ENCODE data around the gene KCTD16.
A peak's percentile ranks its signal among the peaks of the same experiment; 100 is the strongest.

KCTD16 gene

GRCh38 chr5:144167998-144168397, 2.7 kb upstream of the KCTD16 start:
- Histone ChIP-seq H3K4me3 (ENCODE audit: low read depth in 1 of 2, low read length in 2 of 2) (no peak overlapping the region), H3K36me3 (ENCODE audit: insufficient read depth, low read length) (peaks cover 24% of the 10 kb centered on the region), H3K9me3 (ENCODE audit: low read length) (no peaks in the 10 kb centered on the region), H3K4me1 (ENCODE audit: insufficient read depth, low read length) (peaks cover 20% of the 10 kb centered on the region), H3K27ac (ENCODE audit: low read depth, low read length) (no peak overlapping the region), H3K27me3 (ENCODE audit: control insufficient read depth in 1 of 2, insufficient read depth in 2 of 2, low read length in 2 of 2) (no peaks in the 10 kb centered on the region), H3K9ac (ENCODE audit: low read length) (no peak overlapping the region)

- Histone ChIP-seq H3K9me3 (ENCODE audit: low read length) (no peaks in the 10 kb centered on the region), H3K27me3 (ENCODE audit: control insufficient read depth in 1 of 2, insufficient read depth in 2 of 2, low read length in 2 of 2) (peaks cover 0 to 7% of the 10 kb centered on the region in 2 donors), H3K4me1 (ENCODE audit: insufficient read depth, low read length) (peaks cover 20% of the 10 kb centered on the region), H3K4me3 (ENCODE audit: low read depth in 1 of 2, low read length in 2 of 2) (peak overlapping the region; percentile 82), H3K9ac (ENCODE audit: low read length) (peak overlapping the region; percentile 63), H3K36me3 (ENCODE audit: insufficient read depth, low read length) (peaks cover 12% of the 10 kb centered on the region), H3K27ac (ENCODE audit: low read depth, low read length) (peak overlapping the region; percentile 83)
Measured at GRCh38 chr5:144169904-144170275, 783 bp upstream of the KCTD16 start.

- H3K4me3 ChIP-seq (ENCODE audit: low read depth in 1 of 2, low read length in 2 of 2) = no peak overlapping the region
Measured at GRCh38 chr5:144173766-144174165, 3.1 kb downstream of the KCTD16 start.

GRCh38 chr5:144177548-144177947, 6.9 kb downstream of the KCTD16 start:
- H3K4me1 ChIP-seq (ENCODE audit: insufficient read depth, low read length) = no peaks in the 10 kb centered on the region

More at GRCh38 chr5:144173766-144174165, 3.1 kb downstream of the KCTD16 start:
- Histone ChIP-seq H3K27ac (ENCODE audit: low read depth, low read length) (no peak overlapping the region), H3K9me3 (ENCODE audit: low read length) (no peaks in the 10 kb centered on the region), H3K36me3 (ENCODE audit: insufficient read depth, low read length) (no peaks in the 10 kb centered on the region), H3K4me1 (ENCODE audit: insufficient read depth, low read length) (peaks cover 9% of the 10 kb centered on the region), H3K9ac (ENCODE audit: low read length) (no peak overlapping the region), H3K27me3 (ENCODE audit: control insufficient read depth in 1 of 2, insufficient read depth in 2 of 2, low read length in 2 of 2) (peaks cover 0 to 8% of the 10 kb centered on the region in 2 donors)

GRCh38 chr5:144179226-144179625, 8.6 kb downstream of the KCTD16 start:
- H3K27me3 ChIP-seq (ENCODE audit: control insufficient read depth in 1 of 2, insufficient read depth in 2 of 2, low read length in 2 of 2) = peaks cover 0 to 8% of the 10 kb centered on the region in 2 donors
- no peak overlapping the region for H3K9ac ChIP-seq (ENCODE audit: low read length)
- no peaks in the 10 kb centered on the region for H3K4me1 ChIP-seq (ENCODE audit: insufficient read depth, low read length)
- H3K4me3 ChIP-seq (ENCODE audit: low read depth in 1 of 2, low read length in 2 of 2) = no peak overlapping the region
- H3K36me3 ChIP-seq (ENCODE audit: insufficient read depth, low read length) = no peaks in the 10 kb centered on the region
- no peaks in the 10 kb centered on the region for H3K9me3 ChIP-seq (ENCODE audit: low read length)
- H3K27ac ChIP-seq (ENCODE audit: low read depth, low read length) = no peak overlapping the region

More at GRCh38 chr5:144177548-144177947, 6.9 kb downstream of the KCTD16 start:
- no peaks in the 10 kb centered on the region for H3K36me3 ChIP-seq (ENCODE audit: insufficient read depth, low read length)
- no peak overlapping the region for H3K4me3 ChIP-seq (ENCODE audit: low read depth in 1 of 2, low read length in 2 of 2)
- no peak overlapping the region for H3K9ac ChIP-seq (ENCODE audit: low read length)
- H3K27me3 ChIP-seq (ENCODE audit: control insufficient read depth in 1 of 2, insufficient read depth in 2 of 2, low read length in 2 of 2) = peaks cover 0 to 8% of the 10 kb centered on the region in 2 donors
- no peak overlapping the region for H3K27ac ChIP-seq (ENCODE audit: low read depth, low read length)
- no peaks in the 10 kb centered on the region for H3K9me3 ChIP-seq (ENCODE audit: low read length)

GRCh38 chr5:144183254-144183889, 12.7 kb downstream of the KCTD16 start:
- H3K27ac ChIP-seq (ENCODE audit: low read depth, low read length) = no peak overlapping the region
- no peak overlapping the region for H3K9ac ChIP-seq (ENCODE audit: low read length)
- H3K36me3 ChIP-seq (ENCODE audit: insufficient read depth, low read length) = no peaks in the 10 kb centered on the region
- H3K4me3 ChIP-seq (ENCODE audit: low read depth in 1 of 2, low read length in 2 of 2) = no peak overlapping the region
- no peaks in the 10 kb centered on the region for H3K9me3 ChIP-seq (ENCODE audit: low read length)
- no peaks in the 10 kb centered on the region for H3K27me3 ChIP-seq (ENCODE audit: control insufficient read depth in 1 of 2, insufficient read depth in 2 of 2, low read length in 2 of 2)
- peaks cover 9% of the 10 kb centered on the region for H3K4me1 ChIP-seq (ENCODE audit: insufficient read depth, low read length)

- Histone ChIP-seq H3K9me3 (ENCODE audit: low read length) (no peaks in the 10 kb centered on the region), H3K36me3 (ENCODE audit: insufficient read depth, low read length) (no peaks in the 10 kb centered on the region), H3K9ac (ENCODE audit: low read length) (no peak overlapping the region), H3K27me3 (ENCODE audit: control insufficient read depth in 1 of 2, insufficient read depth in 2 of 2, low read length in 2 of 2) (no peaks in the 10 kb centered on the region), H3K4me1 (ENCODE audit: insufficient read depth, low read length) (peaks cover 9% of the 10 kb centered on the region), H3K27ac (ENCODE audit: low read depth, low read length) (no peak overlapping the region), H3K4me3 (ENCODE audit: low read depth in 1 of 2, low read length in 2 of 2) (no peak overlapping the region)
Measured at GRCh38 chr5:144187699-144188294, 17.1 kb downstream of the KCTD16 start.

GRCh38 chr5:144189800-144190429, 19.2 kb downstream of the KCTD16 start:
- peaks cover 9% of the 10 kb centered on the region for H3K4me1 ChIP-seq (ENCODE audit: insufficient read depth, low read length)
- H3K36me3 ChIP-seq (ENCODE audit: insufficient read depth, low read length) = no peaks in the 10 kb centered on the region
- no peaks in the 10 kb centered on the region for H3K9me3 ChIP-seq (ENCODE audit: low read length)
- no peak overlapping the region for H3K27ac ChIP-seq (ENCODE audit: low read depth, low read length)
- H3K4me3 ChIP-seq (ENCODE audit: low read depth in 1 of 2, low read length in 2 of 2) = no peak overlapping the region
- peaks cover 0 to 4% of the 10 kb centered on the region in 2 donors for H3K27me3 ChIP-seq (ENCODE audit: control insufficient read depth in 1 of 2, insufficient read depth in 2 of 2, low read length in 2 of 2)
- H3K9ac ChIP-seq (ENCODE audit: low read length) = no peak overlapping the region

- Histone ChIP-seq H3K9ac (ENCODE audit: low read length) (no peak overlapping the region), H3K4me3 (ENCODE audit: low read depth in 1 of 2, low read length in 2 of 2) (no peak overlapping the region), H3K36me3 (ENCODE audit: insufficient read depth, low read length) (no peaks in the 10 kb centered on the region), H3K27me3 (ENCODE audit: control insufficient read depth in 1 of 2, insufficient read depth in 2 of 2, low read length in 2 of 2) (peaks cover 0 to 4% of the 10 kb centered on the region in 2 donors), H3K27ac (ENCODE audit: low read depth, low read length) (no peak overlapping the region), H3K4me1 (ENCODE audit: insufficient read depth, low read length) (peaks cover 9% of the 10 kb centered on the region), H3K9me3 (ENCODE audit: low read length) (no peaks in the 10 kb centered on the region)
Measured at GRCh38 chr5:144191531-144191930, 20.9 kb downstream of the KCTD16 start.

- no peak overlapping the region for H3K4me3 ChIP-seq (ENCODE audit: low read depth in 1 of 2, low read length in 2 of 2)
- H3K27ac ChIP-seq (ENCODE audit: low read depth, low read length) = no peak overlapping the region
- H3K9ac ChIP-seq (ENCODE audit: low read length) = no peak overlapping the region
- H3K27me3 ChIP-seq (ENCODE audit: control insufficient read depth in 1 of 2, insufficient read depth in 2 of 2, low read length in 2 of 2) = peaks cover 0 to 4% of the 10 kb centered on the region in 2 donors
- no peaks in the 10 kb centered on the region for H3K36me3 ChIP-seq (ENCODE audit: insufficient read depth, low read length)
- H3K9me3 ChIP-seq (ENCODE audit: low read length) = no peaks in the 10 kb centered on the region
- peaks cover 9% of the 10 kb centered on the region for H3K4me1 ChIP-seq (ENCODE audit: insufficient read depth, low read length)
Measured at GRCh38 chr5:144191998-144192397, 21.3 kb downstream of the KCTD16 start.

- Histone ChIP-seq H3K9ac (ENCODE audit: low read length) (no peak overlapping the region), H3K4me3 (ENCODE audit: low read depth in 1 of 2, low read length in 2 of 2) (no peak overlapping the region), H3K9me3 (ENCODE audit: low read length) (no peaks in the 10 kb centered on the region)
Measured at GRCh38 chr5:144192661-144193060, 22.0 kb downstream of the KCTD16 start.

More at GRCh38 chr5:144192661-144193060, 22.0 kb downstream of the KCTD16 start:
- Histone ChIP-seq H3K36me3 (ENCODE audit: insufficient read depth, low read length) (no peaks in the 10 kb centered on the region), H3K27me3 (ENCODE audit: control insufficient read depth in 1 of 2, insufficient read depth in 2 of 2, low read length in 2 of 2) (peaks cover 0 to 4% of the 10 kb centered on the region in 2 donors), H3K27ac (ENCODE audit: low read depth, low read length) (no peak overlapping the region), H3K4me1 (ENCODE audit: insufficient read depth, low read length) (peaks cover 5% of the 10 kb centered on the region)

Data from muscle layer of colon (tissue), 2 donors.